Measurements from ENCODE around the gene TMTC1.

TMTC1 gene

DNA sequence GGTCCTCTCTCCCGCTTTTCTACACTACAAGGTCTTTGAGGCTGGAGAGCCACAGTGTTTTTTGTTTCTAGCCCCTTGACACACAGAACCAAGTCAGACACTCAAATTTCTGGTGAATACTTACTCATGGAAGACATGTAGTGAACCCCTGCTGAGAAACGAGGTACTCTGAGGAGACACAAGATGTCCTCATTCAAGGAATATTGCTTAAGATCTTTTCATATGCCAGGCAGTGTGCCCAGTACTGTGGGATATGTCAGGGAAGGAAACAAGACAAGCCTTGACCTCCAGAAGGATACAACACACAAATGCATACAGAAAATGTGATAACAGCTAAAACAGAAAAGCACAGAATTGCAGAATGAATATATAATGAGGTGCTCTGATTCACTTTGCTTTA is 75.9 kb downstream of the TMTC1 start:
- DNase-seq: no peak

DNA sequence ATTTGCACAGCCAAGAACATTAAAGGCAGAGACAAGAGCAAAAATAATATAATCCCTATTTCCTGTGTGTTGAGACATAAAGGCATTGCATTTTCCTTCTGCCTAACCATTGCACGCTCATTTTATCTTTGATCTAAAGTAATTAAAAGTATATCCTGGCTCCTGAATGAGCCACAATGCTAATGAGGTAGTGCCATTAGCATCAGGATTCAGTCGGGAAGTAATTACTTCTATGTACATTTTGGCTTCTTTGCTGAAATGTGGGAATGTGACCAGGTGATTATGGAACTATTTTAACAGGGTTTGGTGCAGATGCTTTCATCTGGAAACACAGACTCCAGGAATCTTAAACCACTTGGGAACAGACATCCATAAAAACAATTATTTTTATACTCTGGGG is 77.4 kb downstream of the TMTC1 start:
- DNase-seq: no peak

DNA sequence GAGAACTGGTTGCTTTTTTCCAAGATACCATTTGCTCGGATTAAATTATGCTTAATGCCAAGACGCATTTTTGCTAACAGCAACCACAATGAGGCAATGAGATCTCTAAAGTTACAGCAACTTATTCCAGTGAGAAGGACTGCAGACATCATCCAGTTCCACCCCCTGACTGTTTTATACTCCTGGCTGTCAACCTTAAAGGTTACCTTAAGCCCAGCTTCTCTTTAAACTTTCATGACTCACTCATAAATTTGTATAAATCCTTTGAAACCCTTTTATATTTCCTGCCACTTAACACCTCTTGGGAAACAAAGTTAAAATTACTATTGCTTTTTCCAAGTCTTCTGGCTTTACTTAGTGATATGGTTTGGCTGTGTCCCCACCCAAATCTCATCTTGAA is 80.2 kb downstream of the TMTC1 start:
- DNase-seq: no peak

DNA sequence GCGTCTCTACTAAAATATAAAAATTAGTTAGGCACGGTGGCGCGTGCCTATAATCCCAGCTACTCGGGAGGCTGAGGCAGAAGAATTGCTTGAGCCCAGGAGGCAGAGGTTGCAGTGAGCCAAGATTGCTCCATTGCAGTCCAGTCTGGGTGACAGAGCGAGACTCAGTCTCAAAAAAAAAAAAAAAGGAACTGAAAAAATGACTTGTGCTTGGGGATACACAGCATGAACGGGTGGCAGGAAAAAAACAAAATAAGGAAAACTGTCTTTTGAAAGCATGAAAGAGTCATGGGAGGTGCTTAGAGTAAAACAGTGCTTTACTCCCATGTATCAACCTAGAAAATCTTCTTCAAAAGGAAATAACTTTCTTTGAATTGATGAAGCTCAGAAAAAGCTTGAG is 80.8 kb downstream of the TMTC1 start:
- DNase-seq: no peak

DNA sequence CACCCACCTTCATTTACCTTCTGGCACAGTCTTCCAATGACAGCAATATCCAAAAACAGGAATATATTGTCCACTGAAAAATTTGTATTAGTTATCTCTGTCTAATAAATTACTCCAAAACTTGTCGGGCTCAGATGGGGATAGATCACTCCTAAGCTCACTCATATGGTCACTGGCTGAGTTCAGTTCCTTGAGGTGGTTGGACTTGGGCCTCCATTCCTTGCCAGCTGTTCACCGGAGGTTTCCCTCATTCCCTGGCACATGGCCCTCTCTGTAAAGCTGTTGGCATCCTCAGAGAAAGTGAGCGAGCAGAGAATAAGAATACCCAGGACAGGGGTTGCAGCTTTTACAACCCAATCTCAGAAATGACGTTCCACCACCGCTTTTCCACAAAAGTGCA is 81.5 kb downstream of the TMTC1 start:
- DNase-seq: no peak

DNA sequence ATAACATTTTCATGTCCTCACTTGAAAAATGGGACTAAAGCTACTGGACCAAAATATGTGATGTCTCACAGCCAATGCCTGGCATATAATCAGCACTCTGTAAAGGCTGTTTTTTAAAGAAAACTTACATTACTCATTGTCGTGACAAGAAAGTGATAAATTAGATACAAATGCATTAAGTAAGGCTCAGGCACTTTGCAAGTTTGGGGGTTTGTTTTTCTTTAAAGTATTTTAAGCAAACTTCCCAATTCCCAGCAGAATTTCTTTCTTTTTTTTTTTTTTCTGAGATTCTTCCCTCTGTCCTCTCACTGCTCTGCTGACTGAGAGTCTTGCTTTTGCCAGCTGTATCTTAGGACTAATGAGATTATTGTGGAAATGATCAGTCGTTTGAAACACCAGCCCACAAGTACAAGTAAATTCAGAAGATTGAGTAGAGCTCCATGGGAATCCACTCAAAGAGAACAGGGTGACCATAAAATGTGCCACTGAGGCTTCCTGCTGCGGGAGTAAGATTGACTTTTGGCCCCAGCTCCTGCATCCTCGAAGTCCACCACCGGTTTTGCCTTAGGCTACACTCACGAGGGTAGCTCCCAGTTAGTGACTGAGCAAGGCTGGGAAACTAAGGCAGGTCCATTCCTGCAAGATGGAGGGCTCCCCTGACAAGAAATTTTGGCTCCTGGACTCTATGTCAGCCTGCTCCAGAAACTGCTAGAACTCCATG is 82.8 kb downstream of the TMTC1 start:
- no peak for DNase-seq

DNA sequence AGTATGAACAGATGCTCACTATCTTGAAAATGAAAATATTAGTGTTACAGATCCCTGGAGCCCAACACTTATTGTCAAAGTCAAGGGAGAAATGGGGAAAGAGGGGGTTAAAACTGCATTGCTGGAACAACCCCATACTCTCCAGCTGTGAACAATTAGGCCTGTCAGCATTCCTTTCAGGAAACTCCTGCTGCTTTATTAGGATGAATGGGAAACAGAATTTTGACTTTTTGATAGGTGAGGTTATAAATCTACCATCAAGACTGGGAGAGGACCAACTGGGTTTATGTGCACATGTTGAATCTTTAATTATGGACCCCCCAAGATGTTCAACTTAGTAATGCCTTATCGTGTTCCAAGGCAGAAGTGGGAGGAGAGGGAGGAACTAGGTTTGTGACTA is 85.0 kb downstream of the TMTC1 start:
- no peak for DNase-seq

DNA sequence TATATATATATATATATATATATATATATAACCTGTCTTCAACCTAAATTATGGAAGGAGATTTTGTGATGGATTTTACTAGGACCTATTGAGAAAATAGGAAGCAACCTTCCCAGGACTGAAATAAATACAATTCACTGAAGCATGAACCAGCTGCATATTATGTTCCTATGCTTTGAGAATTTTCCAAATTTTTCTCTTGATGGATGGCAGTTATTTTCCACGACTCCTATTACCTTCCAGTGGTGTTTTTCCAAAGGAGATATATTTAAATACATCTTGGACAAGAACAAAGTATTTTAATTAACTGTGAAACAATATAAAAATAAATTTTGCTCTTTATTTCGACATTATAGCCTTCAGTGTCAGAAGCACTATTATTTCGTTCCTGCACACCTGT is 87.9 kb downstream of the TMTC1 start:
- no peak for DNase-seq

DNA sequence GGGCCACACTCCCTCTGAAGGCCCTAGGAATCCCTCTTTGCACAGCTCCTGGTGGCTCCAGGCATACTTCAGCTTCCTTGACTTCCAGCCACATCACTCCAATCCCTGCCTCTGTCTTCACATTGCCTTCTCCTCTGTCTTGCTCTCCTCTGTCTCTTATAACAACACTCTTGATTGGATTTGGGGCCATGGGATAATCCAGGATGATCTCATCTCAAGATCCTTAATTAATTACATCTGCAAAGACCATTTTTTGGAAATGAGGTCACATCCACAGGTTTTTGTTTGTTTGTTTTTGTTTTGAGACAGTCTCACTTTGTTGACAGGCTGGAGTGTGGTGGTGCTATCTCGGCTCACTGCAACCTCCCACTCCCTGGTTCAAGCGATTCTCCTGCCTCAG is 88.7 kb downstream of the TMTC1 start:
- no peak for DNase-seq

DNA sequence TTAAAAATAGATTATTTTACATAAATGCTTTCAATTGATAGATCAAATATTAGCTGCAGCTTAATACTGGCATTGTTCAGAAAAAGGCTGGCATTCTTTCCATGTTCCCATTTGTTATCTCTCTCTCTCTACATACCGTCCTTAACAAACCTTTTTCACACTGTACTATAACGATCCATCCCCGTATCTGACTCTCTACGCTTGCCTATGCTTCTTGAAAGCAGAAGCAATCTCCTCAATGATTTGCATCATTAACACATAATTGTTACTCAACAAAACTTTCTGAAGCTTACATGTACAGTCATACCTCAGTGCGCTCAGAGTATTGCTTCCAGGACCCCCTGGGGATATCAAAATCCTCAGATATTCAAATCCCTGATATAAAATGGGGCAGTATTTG is 89.7 kb downstream of the TMTC1 start:
- DNase-seq: peak; percentile 32

DNA sequence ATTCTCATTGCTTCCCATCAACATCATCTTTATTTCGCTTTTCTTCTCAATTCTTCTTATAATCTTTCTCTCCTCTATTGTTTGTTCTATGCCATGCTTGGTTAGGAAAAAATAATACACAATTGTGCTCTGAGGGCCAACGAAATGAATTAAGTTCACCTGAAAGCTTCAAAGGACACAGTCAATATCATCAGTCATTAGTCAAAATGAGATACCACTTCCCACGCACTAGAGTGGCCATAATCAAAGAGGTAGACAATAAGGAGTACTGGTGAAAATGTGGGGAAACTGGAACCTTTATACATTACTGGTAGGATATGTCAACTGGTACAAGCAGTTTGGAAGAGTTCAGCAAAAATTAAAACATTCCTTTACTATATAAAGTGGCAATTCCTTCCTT is 91.5 kb downstream of the TMTC1 start:
- no peak for DNase-seq

DNA sequence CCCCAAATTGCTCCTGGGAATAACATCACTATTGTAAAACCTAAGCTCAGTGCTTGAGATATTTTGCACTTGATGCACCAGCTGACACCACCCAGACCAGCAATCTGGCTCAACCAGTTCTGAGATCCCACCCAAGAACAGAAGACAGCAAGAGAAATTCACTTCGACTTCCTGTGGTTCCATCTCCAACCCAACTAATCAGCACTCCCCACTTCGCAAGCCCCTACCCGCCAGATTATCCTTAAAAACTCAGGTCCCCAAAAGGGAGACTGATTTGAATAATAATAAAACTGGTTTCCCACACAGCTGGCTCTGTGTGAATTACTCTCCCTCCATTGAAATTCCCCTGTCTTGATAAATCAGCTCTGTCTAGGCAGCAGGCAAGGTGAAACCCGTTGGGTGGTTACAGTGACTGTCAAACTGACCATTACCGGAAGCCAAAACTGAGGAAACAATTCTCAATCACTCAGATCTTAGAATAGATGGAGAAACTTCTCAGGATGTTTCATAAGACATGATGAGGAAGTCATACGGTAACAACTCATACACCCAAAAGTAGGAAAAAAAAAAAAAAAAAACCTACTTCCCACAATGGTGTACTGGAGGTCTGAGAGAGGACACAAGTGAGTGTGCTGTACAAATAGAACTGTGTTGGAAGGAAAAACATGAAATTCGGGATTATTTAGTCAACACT is 92.4 kb downstream of the TMTC1 start:
- DNase-seq: no peak

DNA sequence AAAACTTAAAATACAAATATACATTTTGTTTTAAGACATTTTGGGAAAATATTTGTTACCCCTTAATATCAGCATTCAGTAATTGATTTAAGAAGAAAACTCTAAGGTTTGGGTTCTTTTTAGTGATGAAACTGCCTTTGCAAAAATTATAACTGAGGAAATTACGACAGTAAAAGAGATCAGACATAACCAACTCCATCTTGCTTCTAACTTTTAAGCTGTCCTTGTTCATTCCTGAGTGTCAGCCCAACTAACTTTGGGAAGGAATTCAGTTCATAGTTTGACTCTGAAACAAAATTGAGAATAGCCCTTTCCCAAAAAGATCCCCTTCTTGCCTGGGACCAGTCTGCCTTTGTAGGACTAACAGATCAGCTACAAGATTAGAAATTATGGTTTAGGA is 93.0 kb downstream of the TMTC1 start:
- no peak for DNase-seq

DNA sequence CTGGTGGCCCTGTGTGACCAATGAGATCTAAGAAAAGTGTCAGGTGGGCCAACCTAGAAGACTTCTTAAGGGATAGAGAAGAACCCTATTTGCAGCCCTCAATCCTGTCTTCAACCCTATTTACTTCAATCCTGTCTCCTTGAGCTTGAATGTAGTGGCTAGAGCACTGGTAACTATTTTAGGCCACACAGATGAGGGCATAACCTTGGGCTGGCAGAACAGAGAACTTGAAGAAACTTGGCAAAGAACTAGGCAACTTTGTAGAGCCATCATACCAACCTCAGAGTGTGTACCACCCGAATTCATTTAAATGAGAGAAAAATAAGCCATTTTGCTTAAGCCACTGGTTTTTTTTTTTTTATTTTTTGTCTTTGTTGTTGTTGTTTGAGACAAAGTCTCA is 94.8 kb downstream of the TMTC1 start:
- no peak for DNase-seq

DNA sequence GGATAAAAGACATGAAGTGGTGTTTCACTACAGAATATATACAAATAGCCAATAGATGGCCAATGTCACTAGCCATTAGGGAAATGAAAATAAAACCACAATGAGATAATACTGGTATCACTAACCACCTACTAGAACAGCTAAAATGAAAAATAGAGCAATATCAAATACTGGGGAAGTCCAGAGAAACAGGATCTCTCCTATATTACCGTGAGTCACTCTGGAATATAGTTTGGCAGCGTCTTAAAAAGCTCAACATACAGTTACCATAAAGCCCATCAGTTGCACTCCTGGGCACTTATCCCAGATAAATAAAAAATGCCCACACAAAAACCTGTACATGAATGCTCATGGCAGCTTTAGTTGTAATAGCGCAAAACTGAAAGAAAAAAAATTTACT is 101.7 kb downstream of the TMTC1 start:
- no peak for DNase-seq

DNA sequence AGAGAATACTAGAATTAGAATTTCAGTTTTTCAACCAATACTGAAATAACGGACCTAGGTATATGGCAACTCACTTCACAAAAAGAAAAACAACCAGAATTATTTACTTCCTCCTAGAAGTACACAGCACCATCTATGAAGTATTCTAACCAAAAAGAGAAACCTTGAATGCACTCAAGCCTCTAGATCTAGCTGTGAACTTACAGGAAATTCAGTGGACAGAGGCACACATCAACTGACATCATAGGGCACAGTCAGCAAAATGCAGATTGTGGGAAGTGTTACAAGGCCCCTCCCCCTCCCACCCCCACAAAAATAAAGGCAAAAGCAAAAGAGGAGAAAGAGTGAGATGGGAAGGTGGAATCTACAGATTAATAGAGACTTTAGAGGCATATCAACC is 102.4 kb downstream of the TMTC1 start:
- DNase-seq: no peak

DNA sequence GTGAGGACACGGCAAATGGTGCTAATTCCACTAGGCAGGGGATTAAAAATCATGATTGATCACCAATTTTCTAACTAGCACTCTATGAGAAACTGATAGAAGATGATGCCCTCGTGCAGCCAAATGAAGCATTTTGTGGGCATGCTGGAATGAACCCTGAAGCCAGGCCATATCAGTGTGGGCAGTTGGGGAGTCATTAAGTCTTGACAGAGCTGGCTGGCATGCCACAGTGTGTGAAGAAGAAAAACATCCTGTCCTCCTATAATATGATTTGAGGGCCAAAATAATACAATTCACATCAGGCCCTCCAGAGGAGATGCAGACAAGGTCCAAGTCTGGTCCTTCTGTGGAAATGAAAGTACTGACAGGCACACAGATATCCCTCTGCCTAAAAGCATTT is 107.1 kb downstream of the TMTC1 start:
- DNase-seq: no peak

DNA sequence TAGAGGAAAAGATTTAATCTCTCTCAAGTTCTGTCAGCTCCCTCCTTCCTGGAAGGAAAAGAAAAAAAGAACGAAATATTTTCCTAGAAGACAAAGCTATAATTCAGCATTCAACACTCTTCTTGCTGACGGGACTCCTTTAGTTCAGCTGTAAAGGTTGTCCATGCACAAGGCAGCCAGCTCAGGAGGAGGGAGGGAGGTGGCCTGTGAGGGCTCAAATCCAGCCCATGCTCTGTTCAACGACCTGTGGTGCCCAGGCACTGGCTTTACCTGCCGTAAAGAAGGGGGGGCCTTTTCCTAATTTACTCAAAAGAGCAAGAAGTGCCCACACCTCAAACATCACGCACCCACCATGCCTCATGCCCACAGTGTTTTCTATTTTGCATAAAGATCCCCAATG is 109.3 kb downstream of the TMTC1 start:
- no peak for DNase-seq

DNA sequence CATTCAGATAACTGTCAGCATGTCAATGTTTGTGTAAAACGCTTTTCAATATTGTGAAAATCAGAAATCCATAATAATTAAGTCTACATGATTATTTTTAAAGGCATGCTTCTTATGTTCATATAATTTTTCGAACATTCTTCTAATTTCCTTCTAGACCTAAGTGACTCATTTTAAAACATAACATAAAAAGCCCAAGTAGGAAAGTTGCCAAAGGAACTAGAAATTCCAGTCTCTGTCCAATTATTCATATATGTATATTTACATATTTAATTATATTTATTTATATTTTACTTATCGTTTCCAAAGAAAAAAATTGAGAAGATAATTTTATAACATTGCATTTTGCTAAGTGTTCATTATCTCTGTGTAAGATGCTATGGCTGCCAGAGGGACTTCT is 110.4 kb downstream of the TMTC1 start:
- DNase-seq: no peak

DNA sequence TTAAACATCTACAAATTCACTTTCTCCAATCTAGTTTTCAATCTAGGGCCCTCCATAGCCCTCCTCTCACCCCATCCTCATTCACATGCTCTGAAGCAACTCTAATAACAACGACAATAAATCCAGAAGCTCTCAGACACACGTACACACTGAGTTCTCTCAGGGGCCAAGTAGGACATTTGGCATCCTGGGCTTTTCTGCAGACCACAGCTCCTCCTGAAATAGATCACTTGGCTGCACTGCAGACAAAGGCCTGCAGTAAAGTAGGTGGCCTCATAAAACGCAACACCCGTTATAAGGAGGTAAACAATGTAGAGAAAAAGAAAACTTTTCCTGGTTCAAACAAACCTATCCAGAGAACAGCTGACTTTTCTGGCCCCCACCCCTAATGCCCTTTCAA is 111.2 kb downstream of the TMTC1 start:
- DNase-seq: no peak

DNA sequence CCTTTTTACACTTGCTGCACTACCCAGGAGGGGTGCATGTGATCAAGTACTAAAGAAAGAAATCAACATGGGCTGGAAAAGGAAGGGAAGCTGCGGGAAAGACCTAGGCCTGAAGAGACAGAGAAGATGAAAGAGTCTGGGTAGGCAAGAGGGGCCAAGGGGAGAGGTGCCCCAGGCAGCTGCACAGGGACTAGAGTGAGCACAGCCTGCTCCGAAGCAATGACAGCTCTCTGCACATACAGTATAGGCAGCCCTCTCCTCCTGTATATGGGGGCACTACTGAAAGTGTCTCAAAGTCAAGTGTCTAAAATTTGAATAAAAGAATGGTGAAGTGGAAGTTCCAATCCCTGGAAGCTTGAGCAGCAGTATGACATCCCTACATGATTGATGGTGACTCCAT is 112.0 kb downstream of the TMTC1 start:
- no peak for DNase-seq

DNA sequence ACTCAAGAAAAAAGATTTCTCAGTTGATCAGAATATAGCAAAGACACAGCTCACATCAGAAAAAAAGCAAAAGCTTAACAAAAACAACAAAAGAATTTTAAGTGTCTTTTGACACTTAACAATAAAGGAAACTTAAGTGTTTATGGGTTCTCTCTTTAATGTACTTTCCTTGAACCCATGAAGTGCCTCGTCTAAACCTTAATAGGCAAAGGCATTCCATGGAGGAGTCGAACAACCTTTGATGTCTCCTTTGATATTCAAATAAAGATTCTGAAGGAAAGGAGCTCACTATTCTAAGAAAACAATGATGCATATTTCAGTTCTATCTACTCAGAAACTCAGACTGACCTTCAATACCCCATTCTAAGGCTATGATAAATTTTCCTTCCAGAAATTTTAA is 116.7 kb downstream of the TMTC1 start:
- no peak for DNase-seq

DNA sequence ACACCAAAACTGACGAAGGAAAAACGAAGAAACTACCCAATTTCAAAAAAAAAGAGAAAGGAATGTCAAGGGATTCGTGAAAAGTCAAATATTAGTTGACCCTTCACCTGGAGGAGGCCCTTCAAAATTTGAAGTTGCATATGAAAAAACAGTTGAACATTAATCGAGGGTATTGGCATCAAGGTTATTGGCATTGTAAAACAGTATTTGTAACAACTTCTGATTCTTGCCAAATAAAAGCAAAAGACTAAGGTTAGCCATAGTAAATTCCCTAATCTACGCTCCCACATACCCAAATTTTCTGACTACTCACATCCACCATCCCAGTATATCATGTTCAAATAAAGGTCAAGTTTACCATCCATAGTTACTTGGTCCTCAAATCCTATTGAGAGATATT is 118.6 kb downstream of the TMTC1 start:
- no peak for DNase-seq

DNA sequence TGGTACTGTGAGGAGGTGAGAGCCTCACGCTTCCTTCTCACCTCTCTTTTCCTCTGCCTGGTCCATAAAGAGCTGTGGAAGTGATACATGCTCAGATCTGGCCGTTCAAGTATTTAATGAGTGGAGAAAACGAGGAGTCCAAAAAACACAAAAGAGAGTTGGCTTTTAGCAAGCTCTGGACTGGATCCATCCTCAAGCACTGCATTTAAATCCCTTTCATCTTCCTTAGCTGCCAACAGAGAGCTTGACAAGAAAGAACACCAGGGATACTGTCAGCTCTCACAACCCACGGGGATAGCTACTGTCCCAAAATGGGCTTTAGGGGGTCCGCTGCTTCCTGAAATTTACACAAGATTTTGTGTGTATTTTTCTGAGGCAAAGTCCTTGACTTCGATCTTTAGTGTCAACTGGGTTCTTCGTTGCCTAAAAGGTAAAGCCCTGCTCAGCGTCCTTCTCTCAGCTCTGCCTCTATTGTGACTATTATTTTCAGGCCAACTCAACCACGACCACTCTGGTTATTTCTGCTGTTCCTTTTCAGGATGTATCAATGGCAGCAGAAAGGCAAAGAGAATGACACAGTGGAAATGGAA is 120.9 kb downstream of the TMTC1 start:
- DNase-seq: no peak

DNA sequence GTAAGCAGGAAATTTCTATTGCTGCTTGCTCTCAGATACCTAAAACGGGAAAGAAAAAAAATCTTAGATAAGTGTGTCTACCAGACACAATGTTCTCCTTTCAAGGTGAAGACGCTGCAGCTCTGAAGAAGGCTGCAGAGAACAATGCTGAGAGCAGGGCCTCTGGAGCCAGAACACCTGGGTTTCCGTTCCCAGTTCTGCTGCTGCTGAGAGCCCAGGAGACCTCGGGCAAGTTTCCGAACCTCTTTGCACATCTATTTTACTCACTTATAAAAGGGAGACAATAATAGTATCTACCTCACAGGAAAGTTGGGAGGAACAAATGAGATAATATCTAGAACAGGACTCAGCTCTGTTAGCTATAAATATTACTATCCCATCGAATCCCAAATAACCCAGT is 122.9 kb downstream of the TMTC1 start:
- DNase-seq: no peak
